GM19395 (cell line): Measurements from ENCODE around the gene SLC43A2.

Source experiments
- ATAC-seq: cut with Tn5 transposase; IDR thresholded peaks from one replicate; pipeline ENCODE4 v1.9.1; 2021; ENCODE audit warnings: mild to moderate bottlenecking, moderate library complexity; ENCODE audit not compliant: unreplicated experiment

SLC43A2 gene

DNA sequence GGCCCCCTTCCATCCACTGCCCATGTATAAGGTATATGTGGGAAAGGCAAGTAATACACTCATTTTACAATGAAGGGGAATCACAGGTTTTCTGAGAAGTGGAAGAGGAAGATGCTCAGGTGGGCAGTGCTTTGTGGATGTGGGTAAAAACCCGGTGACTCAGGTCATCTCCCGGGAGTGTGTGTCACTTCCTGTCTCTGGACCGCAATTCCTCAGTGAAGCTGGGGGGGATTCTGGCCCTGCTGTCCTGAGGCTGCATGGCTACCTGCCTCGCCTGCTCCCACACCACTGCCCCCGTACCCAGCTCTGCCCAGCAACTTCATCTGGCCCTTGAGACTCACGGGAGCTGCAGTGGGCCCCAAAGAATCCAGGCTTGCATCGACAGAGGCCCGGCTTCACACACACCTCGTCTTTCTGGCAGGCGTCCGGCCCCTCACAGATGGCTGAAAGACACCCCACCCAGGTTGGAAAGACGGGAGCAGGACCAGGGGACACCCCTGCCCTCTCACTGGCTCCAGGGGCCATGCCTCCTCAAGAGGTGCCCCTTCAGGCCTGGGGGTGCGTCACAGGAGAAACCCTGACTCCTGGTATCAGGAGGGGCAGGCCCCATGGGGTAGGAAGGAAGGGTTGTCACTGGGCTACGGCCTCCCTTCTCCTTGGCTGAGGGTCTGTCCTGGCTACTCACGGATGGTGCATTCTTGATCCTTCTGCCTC is 16.0 kb upstream of the SLC43A2 start:
- ATAC-seq, result no peak

- no peak for ATAC-seq
These were observed 15.4 kb upstream of the SLC43A2 start for GRCh38 chr17:1643999-1644492.

DNA sequence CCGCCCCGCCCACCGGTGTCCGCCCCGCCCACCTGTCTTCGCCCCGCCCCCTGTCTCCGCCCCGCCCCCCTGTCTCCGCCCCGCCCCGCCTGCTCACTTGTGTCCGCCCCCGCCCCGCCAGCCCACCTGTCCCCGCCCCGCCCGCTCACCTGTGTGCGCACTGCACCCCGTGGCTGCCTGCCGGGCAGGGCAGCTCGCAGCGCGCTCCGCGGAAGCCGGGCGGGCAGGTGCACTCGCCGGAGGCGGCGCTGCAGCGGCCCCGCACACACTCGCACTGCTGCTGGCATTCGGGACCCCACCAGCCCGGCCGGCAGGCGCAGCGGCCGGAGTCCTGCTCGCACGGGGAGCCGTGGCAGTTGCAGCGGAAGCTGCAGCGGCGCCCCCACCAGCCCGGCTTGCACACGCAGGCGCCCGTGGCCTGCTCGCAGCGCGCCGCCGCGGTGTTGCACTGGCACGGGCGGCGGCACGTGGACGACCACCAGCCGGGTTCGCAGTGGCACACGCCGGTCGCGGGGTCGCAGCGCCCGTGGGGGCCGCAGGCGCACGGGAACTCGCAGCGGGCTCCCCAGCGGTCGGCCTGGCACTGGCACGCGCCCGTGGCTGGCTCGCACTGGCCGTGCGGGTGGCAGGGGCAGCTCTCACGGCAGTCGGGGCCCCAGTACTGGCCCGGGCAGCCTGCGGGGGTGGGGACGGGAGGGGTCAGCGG is 14.8 kb upstream of the SLC43A2 start:
- no peak for ATAC-seq

GRCh38 chr17:1641065-1641403 is 12.4 kb upstream of the SLC43A2 start:
- no peak for ATAC-seq

DNA sequence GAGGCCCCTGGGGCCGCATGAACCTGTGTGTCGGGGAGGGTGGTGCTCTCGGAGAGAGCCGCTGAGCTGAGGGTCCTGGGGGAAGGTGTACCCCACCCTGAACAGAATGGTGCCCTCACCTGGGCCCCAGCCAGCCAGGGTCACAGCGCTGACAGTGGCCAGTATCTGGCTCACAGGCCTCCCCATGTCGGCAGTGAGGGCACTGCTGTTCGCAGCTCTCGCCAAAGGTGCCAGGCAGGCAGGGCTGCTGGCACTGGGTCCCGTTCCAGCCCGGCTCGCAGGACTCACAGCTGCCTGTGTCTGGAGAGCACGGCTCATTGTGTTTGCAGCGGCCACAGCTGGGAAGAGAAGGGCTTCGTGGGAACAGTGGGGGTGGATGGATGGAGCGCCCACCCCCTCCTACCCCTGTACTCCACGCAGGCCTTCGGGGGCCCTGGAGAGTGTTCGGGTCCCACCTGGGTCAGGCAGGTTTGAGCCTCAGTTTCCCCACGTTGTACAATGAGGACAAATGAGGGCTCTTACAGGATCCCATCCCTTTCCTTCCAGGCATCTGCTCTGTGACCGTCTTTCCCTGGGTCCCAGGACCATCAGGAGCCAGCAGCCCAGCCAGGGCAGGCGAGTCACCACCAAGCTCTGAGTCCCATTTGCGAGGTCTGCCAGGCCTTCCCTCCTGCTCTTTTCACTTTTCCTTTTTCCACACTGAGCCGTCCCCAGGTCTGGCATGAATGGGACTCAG is 11.9 kb upstream of the SLC43A2 start:
- ATAC-seq, result no peak

- no peak for ATAC-seq
These were observed 11.0 kb upstream of the SLC43A2 start for GRCh38 chr17:1639549-1640180.

GRCh38 chr17:1638624-1639300 is 10.1 kb upstream of the SLC43A2 start:
- no peak for ATAC-seq

DNA sequence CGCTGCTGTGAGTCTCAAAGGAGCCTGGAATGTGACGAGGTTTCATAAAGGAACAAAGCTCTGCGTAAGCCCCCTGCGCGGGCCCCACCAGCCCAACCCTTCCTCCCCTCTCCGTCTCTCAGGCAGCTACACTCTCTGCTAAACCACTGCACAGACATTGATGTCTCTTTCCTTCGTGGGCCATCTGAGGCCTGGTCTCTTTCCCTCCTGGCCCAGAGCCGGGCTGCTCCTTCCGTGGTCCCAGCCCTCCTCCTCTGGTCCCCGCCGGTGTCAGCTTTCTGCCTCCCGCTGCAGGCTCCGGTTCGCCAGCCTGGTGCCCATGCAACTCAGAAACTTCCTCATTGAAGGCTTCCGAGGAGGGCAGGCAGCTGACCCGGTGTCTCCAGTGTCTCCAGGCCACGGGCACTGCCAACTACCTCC is 9.5 kb upstream of the SLC43A2 start:
- ATAC-seq, result no peak

DNA sequence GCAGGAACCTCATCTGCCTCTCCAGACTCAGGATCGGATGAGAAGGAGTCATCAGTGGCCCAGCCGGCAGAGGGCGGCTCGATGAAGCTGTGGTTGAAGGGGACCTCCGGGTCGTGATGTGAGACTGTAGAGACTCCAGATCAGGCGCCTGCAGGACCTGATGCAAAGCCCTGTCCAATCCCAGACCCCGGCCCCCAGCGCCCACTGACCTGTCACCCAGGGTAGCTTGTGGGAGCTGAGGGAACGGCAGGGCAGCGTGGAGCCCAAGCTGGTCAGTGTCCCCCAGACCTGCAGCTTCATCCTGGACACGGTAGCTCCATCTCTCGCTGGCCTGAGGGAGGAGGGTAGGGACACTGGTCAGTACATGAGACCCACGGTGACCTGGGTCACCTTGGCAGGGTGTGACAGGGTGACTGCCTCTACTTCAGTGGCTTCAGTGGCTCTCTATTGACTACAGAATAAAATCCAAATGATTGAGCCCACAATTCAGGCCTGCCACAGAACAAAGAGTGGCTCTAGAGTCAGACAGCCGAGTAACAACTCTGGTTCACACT is 8.2 kb upstream of the SLC43A2 start:
- no peak for ATAC-seq

DNA sequence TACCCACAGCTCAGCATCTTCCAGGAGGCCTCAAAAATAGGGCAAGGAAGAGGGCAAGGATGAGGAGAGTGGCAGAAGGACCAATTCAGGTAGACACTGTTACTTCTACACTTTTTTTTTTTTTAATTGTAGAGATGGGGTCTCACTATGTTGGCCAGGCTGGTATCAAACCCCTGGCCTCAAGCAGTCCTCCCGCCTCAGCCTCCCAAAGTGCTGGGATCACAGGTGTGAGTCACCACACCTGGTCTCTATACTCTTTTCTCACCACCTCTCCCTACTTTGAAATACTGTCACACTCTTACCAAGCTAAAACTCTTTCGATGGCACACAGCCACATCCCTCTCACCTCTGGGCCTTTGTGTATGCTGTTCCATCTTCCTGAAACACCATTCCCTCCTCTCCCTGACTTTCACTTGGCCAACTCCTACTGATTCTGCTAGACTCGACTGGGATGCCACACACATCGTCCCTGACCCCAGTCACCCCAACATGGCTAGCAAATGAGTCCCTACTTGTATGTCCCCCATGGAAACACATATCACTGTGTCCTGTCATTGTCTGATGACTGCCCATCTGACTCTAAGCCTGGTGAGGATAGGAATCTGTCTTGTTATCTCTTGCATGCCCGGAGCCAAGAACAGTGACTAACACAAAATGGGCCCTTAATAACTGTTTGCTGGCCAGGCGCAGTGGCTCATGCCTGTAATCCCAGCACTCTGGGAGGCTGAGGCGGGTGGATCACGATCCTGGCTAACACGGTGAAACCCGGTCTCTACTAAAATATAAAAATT is 7.2 kb upstream of the SLC43A2 start:
- ATAC-seq, result no peak

DNA sequence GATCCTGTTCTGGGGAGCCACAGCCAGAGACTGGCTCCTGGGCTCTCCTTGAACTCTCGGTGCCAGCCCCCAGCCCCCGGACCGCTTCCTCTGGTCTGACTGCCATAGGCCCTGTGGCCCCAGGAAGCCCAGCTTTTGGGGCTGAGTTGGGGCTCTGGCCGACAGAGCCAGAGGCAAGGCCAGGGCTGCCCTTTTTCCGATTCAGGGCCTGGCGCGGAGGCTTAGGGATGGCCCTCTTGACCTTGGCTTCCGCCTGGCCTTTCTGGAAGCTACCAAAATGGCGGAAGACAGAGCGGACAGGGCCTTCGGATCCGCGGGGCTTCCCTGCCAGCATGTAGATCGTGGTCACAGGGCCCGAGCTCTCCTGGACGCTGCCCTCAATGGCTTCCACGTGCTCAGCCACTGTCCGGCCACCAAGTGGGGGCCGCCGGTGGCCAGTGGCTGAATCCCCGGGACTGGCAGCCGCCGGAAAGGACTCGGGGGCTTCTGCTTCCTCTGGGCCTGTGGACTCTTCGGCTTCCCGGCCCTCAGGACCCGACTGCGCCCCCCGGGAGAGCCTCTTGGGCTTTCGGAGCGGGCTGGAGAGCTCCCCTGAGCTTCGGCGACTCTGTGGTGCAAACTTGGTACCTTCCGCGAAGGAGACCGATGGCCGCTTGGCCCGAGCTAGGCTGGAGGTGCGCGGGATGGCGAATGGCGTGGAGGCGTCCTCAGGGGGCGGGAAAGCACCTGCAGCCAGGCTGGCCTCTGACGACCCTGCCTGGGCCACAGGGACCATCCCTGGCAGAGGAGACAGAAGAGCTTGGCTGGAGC is 6.4 kb upstream of the SLC43A2 start:
- ATAC-seq, result no peak

DNA sequence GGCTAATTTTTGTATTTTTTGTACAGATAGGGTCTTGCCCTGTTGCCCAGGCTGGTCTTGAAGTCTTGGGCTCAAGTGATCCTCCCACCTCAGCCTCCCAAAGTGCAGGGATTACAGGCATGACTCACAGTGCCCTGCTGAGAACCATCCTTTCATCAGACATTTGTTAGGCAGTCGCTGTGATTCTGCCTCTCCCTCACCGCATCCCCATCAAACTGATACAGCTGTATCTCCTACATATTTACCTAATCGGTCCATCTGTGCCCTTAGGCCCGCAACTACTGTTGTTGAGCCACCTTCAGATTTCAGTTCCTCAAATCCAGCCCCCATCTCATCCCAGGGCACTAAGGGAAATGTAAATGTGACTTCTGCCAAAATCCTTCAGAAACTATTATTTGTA is 2.0 kb upstream of the SLC43A2 start:
- ATAC-seq, result no peak

DNA sequence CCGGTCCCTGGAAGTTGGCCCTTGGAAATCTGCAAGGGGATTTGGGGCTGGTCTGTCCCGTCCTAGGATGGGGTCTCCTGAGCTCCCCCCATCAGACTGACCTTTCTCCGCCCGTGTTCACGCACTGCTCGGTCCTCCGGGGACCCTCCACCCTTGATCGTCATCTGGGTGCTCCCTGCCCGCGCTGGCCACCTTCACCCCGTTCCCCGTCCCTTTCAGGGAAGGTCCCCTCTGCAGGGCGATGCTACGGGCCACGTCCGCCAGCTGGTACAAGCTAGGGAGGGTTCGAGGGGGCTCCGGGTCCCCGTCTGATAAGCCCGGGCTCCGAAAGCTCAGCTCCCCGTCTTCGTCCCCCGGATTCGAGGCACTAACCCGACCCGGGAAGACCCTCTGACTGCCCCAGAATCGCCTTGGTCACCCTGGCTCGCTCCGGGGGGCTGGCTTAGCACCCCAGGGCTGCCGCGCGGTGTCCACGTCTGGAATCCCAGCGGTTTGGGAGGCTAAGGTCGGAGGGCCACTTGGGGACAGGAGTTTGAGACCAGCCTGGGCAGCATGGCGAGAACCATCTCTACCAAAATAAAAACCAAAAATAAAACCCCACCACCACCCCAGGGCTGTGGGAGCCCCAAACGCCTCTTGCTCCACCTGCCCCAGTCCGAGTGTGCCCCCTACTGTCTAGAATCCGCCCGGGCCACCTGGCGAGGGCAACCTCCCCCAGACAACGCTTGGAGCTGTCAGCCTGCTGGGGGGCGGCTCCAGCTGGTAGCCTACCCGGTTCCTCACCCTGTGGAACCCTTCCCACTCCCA is 1.1 kb upstream of the SLC43A2 start:
- no peak for ATAC-seq

DNA sequence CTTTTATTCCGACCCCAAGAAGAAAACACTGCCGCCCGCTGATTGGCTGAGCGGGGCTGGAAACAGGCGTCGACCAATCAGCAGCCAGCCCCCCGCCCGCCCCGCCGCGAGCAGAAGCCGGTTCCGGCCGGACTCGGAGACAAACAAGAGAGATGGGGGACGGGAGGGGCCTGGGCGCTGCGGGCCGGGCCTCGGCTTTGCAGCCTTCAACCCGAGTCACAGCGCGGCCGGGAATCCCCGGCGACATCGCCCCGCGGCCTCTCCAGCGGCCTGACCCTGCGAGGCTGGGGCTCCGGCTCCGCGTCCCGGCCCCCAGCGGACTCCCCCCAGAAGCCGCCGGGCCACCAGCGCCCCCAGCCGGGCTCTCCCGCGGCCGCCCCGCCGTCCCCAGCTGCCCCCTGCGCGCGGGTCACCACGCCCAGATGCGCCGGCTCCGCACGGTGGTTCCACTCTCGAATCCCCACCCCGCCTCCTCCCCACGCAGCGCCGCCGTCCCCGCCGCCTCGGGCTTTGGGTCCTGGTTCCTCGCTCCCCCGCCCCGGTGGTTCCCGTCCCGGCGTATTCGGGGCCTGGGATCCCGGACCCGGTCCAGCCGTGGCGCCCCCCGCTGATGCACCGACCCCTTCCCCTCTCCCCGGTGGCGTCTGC is 346 bp upstream of the SLC43A2 start:
- ATAC-seq, result peak; percentile 45

DNA sequence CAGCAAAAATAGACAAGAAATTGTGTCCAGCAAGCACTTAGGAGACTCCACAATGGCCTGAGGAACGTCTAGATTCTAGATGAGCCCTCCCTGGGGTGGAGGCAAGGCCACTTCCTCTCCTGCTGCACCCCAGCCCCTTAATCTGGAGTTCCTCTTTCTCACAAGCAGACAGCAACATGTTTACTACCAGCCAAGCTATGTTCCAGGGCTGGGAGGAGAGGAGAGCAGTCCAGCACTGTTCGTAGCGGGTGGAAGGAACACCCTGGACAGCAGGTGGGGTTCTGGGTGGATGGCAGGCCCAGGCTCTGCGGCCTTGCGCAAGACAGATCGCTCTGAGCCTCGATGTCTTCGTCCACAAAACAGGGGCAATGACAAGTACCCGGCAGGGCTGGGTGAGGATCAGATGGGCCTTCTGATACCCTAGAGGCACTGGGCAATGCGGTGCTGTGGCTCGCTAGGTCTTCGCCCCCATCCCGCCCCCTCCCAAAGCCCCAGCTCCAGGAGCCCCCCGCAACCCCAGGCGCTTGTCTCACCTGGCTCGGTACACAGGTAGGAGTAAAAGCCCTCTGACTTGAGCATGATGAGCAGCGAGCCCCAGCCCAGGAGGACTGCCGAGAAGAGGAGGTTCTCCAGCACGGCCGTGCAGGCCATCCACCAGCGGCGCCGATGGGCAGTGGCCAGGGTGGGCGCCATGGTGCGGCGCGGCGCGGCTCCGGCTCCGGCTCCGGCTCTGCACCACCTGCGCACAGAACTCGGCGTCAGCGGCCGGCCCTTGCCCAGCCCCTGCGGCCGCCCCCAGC is 1.3 kb downstream of the SLC43A2 start:
- no peak for ATAC-seq

- ATAC-seq, result no peak
These were observed 2.3 kb downstream of the SLC43A2 start for GRCh38 chr17:1626333-1626732.

GRCh38 chr17:1625581-1625980 is 3.1 kb downstream of the SLC43A2 start:
- no peak for ATAC-seq
